A673 (cell line): ENCODE data around the gene CRACR2B. TPM values are rescaled to one million over a fixed set of nuclear protein-coding genes. Genes with fewer than 3 reads are reported as not detected.

ENCODE experiments used
- BruUV-seq: library from RNA; stranded (reverse); fragments of 400-500 nt; replicated peaks from 2 replicates; lab custom pipeline; 2021; lab: Mats Ljungman, UMichigan
- CTCF ChIA-PET: fragments of 300-600 bp; sonication (Branson Sonifier 250); formaldehyde crosslinking; loops from one replicate; lab custom pipeline; 2022; ENCODE audit warnings: antibody characterized with exemption; lab: Charles Lee
- POLR2A ChIA-PET: fragments of 300-600 bp; sonication (Branson Sonifier 250); formaldehyde crosslinking; loops from one replicate; lab custom pipeline; 2022; ENCODE audit warnings: antibody characterized with exemption; ENCODE audit not compliant: low non-redundant PET; lab: Charles Lee
- DNase-seq: peaks from one replicate; pipeline ENCODE4 v3.0.0-alpha.2; 2015; ENCODE audit warnings: low spot score
- H3K27ac ChIP-seq: fragments of 200-600 bp; sonication (generic); 2 replicates; pipeline ENCODE4 v1.5.1; 2016; ENCODE audit warnings: mixed run types, low read depth, mild to moderate bottlenecking, mixed read lengths, antibody characterized with exemption, low read length; ENCODE audit not compliant: poor library complexity, severe bottlenecking
- H3K27me3 ChIP-seq: fragments of 200-600 bp; sonication (generic); replicated peaks from 2 replicates; pipeline ENCODE4 v1.6.1; 2017; ENCODE audit warnings: mixed run types, low read depth, mild to moderate bottlenecking, mixed read lengths, antibody characterized with exemption, low read length; ENCODE audit not compliant: insufficient read depth, poor library complexity
- H3K36me3 ChIP-seq: fragments of 200-600 bp; sonication (generic); 2 replicates; pipeline ENCODE4 v1.6.1; 2016; ENCODE audit warnings: mixed run types, mild to moderate bottlenecking, mixed read lengths, antibody characterized with exemption, low read length; ENCODE audit not compliant: insufficient read depth, poor library complexity, severe bottlenecking
- H3K4me1 ChIP-seq: fragments of 200-600 bp; sonication (generic); 2 replicates; pipeline ENCODE4 v1.6.1; 2017; ENCODE audit warnings: mixed run types, mild to moderate bottlenecking, mixed read lengths, antibody characterized with exemption, low read length; ENCODE audit not compliant: insufficient read depth, poor library complexity, severe bottlenecking
- H3K4me3 ChIP-seq: fragments of 200-600 bp; sonication (generic); 2 replicates; pipeline ENCODE4 v1.5.1; 2016; ENCODE audit warnings: low read depth, mixed run types, mild to moderate bottlenecking, mixed read lengths, low read length; ENCODE audit not compliant: poor library complexity, severe bottlenecking
- H3K9me3 ChIP-seq: fragments of 200-600 bp; sonication (generic); 2 replicates; pipeline ENCODE4 v1.6.1; 2016; ENCODE audit warnings: mixed run types, low read depth, mild to moderate bottlenecking, mixed read lengths, antibody characterized with exemption, low read length; ENCODE audit not compliant: poor library complexity, severe bottlenecking
- EZH2 ChIP-seq: fragments of 200-600 bp; sonication (generic); IDR thresholded peaks from 2 replicates; pipeline ENCODE4 v1.6.1; 2017; ENCODE audit warnings: borderline replicate concordance, low read depth, mild to moderate bottlenecking, mixed read lengths, antibody characterized with exemption, low read length; ENCODE audit not compliant: poor library complexity, severe bottlenecking
- intact Hi-C: fragments of 100-400 bp; cut with micrococcal nuclease; formaldehyde crosslinking; loops from one replicate; pipeline ENCODE4 v1.10.0; 2022; ENCODE audit not compliant: unreplicated experiment
- total RNA-seq: library from RNA; stranded (reverse); gene quantifications from 2 replicates; pipeline ENCODE4 v1.2.3, GENCODE V29; 2021
- TF ChIP-seq, protein P1 (sequence below): fragments of 300-800, 200-600 bp; sonication (generic); conservative IDR thresholded peaks from 2 replicates; pipeline ENCODE4 v1.5.1; 2017; ENCODE audit warnings: low read depth, mild to moderate bottlenecking, antibody characterized with exemption, low read length, moderate library complexity, mixed read lengths

CRACR2B gene
- total RNA-seq, 1 experiment from 2014 or later = 1.1 TPM

DNA sequence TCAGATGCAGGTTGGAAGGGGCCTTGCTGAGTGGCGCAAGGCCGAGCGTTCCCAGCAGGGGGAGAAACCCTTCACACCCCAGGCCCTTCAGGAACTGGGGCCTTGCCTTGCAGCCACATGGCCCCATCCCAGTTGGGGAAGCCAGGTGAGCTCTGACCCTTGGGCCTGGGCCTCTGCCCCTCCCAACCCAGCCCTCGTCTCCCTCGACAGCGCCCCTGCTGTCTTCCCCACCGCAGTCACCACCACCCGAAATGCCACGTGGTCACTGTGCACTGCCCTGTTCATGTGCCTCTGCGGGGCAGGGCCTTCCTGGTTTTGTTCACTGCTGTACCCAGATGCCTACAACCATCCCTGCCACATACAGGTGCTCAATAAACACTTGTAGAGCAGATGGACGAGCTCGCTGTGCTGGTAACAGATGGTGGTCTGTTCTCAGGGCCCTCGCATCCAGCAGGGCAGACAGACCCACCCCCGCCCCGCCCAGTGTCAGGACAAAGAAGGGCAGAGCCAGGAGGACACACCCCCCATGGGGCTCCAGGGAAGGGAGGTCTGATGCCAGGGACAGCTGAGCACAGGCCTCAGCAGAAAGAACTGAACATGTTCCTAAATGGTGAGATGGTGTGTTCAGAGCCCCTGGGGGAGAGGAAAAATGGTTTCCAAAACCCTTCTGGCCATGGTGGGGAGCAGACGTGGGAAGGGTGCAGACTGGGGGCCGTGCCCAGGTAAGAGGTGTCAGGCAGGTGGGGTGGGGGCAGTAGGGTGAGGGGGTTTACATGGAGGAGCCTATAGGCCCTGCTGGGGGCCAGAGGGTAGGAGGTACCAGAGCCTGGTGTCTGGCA, 10.9 kb downstream of the CRACR2B start:
- no peak overlapping the region for H3K4me3 ChIP-seq
- ChIA-PET POLR2A (interaction anchor here (0.7 kb wide), 1 partner anchor 10 kb away, joined by 3 read pairs; no protein-coding TSS in a partner anchor), CTCF (no interaction called here)
- H3K27me3 ChIP-seq = no peaks in the 10 kb centered on the region
- peaks cover 28% of the 10 kb centered on the region for H3K36me3 ChIP-seq
- intact Hi-C loops = no loop called here
- TF ChIP-seq, protein P1, sequence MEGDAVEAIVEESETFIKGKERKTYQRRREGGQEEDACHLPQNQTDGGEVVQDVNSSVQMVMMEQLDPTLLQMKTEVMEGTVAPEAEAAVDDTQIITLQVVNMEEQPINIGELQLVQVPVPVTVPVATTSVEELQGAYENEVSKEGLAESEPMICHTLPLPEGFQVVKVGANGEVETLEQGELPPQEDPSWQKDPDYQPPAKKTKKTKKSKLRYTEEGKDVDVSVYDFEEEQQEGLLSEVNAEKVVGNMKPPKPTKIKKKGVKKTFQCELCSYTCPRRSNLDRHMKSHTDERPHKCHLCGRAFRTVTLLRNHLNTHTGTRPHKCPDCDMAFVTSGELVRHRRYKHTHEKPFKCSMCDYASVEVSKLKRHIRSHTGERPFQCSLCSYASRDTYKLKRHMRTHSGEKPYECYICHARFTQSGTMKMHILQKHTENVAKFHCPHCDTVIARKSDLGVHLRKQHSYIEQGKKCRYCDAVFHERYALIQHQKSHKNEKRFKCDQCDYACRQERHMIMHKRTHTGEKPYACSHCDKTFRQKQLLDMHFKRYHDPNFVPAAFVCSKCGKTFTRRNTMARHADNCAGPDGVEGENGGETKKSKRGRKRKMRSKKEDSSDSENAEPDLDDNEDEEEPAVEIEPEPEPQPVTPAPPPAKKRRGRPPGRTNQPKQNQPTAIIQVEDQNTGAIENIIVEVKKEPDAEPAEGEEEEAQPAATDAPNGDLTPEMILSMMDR = no peak
- no peak for TF ChIP-seq EZH2
- H3K27ac ChIP-seq = no peak overlapping the region
- BruUV-seq = no TSS peak
- no peak for DNase-seq
- no peaks in the 10 kb centered on the region for H3K9me3 ChIP-seq
- H3K4me1 ChIP-seq = peaks cover under 1% of the 10 kb centered on the region

DNA sequence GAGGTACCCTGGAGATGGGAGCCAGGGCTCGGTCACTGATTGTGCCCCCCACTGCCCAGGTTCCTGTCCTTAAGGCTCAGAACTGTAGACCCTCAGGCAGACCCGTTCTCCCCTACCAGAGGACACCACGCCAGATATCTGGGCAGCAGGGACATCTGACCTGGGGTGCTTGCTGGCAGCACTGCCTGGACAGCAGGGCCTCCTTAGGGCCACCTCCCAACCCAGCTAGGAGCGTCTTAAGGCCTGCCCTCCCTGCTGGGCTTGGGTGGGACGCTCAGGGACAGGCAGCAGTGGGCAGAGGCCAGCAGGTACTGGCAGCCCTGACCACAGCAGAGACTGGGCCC, 11.5 kb downstream of the CRACR2B start:
- ChIA-PET POLR2A (no interaction called here), CTCF (no interaction called here)
- Histone ChIP-seq H3K4me3 (no peak overlapping the region), H3K36me3 (peaks cover 28% of the 10 kb centered on the region), H3K4me1 (peaks cover 6% of the 10 kb centered on the region), H3K27ac (no peak overlapping the region), H3K9me3 (no peaks in the 10 kb centered on the region), H3K27me3 (no peaks in the 10 kb centered on the region)
- no peak for DNase-seq
- BruUV-seq = no TSS peak
- TF ChIP-seq, protein P1 = no peak
- TF ChIP-seq EZH2 = no peak
- intact Hi-C loops = no loop called here

DNA sequence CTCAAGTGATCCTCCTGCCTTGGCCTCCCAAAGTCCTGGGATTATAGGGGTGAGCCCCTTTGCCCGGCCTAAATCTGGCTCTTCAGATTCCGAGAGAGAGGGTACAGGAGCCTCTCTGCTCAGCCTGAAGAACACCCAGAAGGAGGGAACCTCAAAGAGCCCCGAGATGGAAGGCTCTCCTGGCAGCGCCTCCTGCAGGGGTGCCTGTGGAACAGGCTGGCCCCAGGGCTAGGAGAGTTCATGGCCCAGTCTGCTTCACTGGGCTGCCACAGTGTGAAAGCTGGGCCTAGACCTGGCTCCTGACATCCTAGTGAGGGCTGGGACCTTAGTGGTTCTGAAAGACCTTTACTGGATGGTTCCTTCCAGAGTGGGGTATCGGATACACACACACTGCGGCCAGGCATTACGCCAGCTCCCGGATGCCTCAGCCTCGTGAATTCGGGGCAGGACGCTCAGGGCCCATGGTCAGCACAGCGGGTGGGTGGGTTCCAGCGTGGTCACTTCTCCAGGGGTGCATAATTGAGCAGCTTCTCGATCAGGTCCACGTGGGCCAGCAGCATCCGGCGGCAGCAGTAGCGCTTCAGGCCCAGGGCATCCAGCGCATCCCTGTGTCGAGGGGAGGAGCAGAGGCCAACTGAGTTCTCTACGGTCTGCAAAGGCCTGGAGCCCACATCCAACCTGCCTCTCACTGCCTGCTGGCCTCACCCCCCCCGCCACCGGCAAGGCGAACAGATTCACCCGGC, 12.3 kb downstream of the CRACR2B start:
- H3K9me3 ChIP-seq = no peaks in the 10 kb centered on the region
- no peak overlapping the region for H3K4me3 ChIP-seq
- ChIA-PET CTCF (interaction anchor here (1.2 kb wide), 1 partner anchor 211 kb away, joined by 3 read pairs; no protein-coding TSS in a partner anchor), POLR2A (no interaction called here)
- TF ChIP-seq, protein P1 = peak; percentile 39
- TF ChIP-seq EZH2 = no peak
- intact Hi-C loops = no loop called here
- no peaks in the 10 kb centered on the region for H3K27me3 ChIP-seq
- no peak for DNase-seq
- no peak overlapping the region for H3K27ac ChIP-seq
- peaks cover 13% of the 10 kb centered on the region for H3K4me1 ChIP-seq
- peaks cover 28% of the 10 kb centered on the region for H3K36me3 ChIP-seq
- TSS peak; percentile 35 for BruUV-seq
